H1 (cell line): Measurements from ENCODE around the gene ABCD1. TPM values are rescaled to one million over a fixed set of nuclear protein-coding genes. Genes with fewer than 3 reads are reported as not detected.

Experiments
- CTCF ChIA-PET: fragments of 300-600 bp; sonication (Branson Sonifier 250); formaldehyde crosslinking; loops from one replicate; lab custom pipeline; 2021; ENCODE audit not compliant: partially characterized antibody; lab: Charles Lee
- POLR2A ChIA-PET: fragments of 300-600 bp; sonication (Branson Sonifier 250); formaldehyde crosslinking; loops from one replicate; lab custom pipeline; 2021; ENCODE audit warnings: inconsistent platforms; ENCODE audit not compliant: partially characterized antibody; lab: Charles Lee
- DNase-seq, 2 experiments: peaks; one replicate each; pipeline versions ENCODE4 v3.0.0 to v3.0.0-alpha.2; 2010 to 2022; ENCODE audit warnings: low spot score in 2 of 2, low read depth in 1 of 2, mixed read lengths in 1 of 2
- FAIRE-seq: peaks from 2 replicates; lab custom pipeline; 2011; peaks lifted over from hg19 to GRCh38; lab: Jason Lieb, UNC
- H2AFZ ChIP-seq: 2 replicates; pipeline ENCODE4 v1.8.1; 2012; ENCODE audit warnings: low read length, inconsistent platforms
- H2AK5ac ChIP-seq: 2 replicates; pipeline ENCODE4 v1.6.1; 2013; ENCODE audit warnings: low read depth, low read length
- H2BK120ac ChIP-seq: replicated peaks from 2 replicates; pipeline ENCODE3; 2013; ENCODE audit warnings: low read depth, low read length, inconsistent platforms
- H2BK12ac ChIP-seq: 2 replicates; pipeline ENCODE4 v1.6.1; 2013; ENCODE audit warnings: low read depth, low read length
- H2BK15ac ChIP-seq: 2 replicates; pipeline ENCODE4 v1.6.1; 2013; ENCODE audit warnings: low read length
- H2BK20ac ChIP-seq: 2 replicates; pipeline ENCODE4 v1.6.1; 2013; ENCODE audit warnings: low read length
- H2BK5ac ChIP-seq: 2 replicates; pipeline ENCODE4 v1.6.1; 2013; ENCODE audit warnings: low read depth, low read length
- H3K14ac ChIP-seq: 2 replicates; pipeline ENCODE4 v1.6.1; 2013; ENCODE audit warnings: inconsistent platforms; ENCODE audit not compliant: insufficient read length
- H3K18ac ChIP-seq: 2 replicates; pipeline ENCODE4 v1.6.1; 2013; ENCODE audit warnings: low read length; ENCODE audit errors: extremely low read depth
- H3K23ac ChIP-seq: 2 replicates; pipeline ENCODE4 v1.6.1; 2013; ENCODE audit warnings: inconsistent platforms; ENCODE audit not compliant: insufficient read length
- H3K23me2 ChIP-seq: 2 replicates; pipeline ENCODE4 v1.6.1; 2013; ENCODE audit warnings: low read depth, low read length
- H3K27ac ChIP-seq: 2 replicates; pipeline ENCODE4 v1.6.1; 2011; ENCODE audit warnings: low read depth, low read length, inconsistent platforms
- H3K27me3 ChIP-seq, 4 experiments: replicated peaks in 1 of 4; 1 replicate in 1 of 4; 2 replicates in 3 of 4; pipeline versions ENCODE4 v1.6.1 to v1.8.1; 2011 to 2013; ENCODE audit warnings: low read length in 3 of 4, mild to moderate bottlenecking in 3 of 4, inconsistent platforms in 2 of 4, mixed read lengths in 2 of 4, moderate library complexity in 1 of 4; ENCODE audit not compliant: control insufficient read depth in 3 of 4, insufficient read depth in 3 of 4; ENCODE audit errors: extremely low read depth in 1 of 4
- H3K36me3 ChIP-seq, 4 experiments: 2 replicates each; pipeline versions ENCODE4 v1.6.1 to v1.8.1; 2011 to 2013; ENCODE audit warnings: mild to moderate bottlenecking in 4 of 4, low read length in 3 of 4, moderate library complexity in 2 of 4, control low read depth in 1 of 4, inconsistent platforms in 1 of 4; ENCODE audit not compliant: insufficient read depth in 4 of 4, control insufficient read depth in 2 of 4
- H3K4ac ChIP-seq: replicated peaks from 2 replicates; pipeline ENCODE3; 2013; ENCODE audit warnings: low read length, low read depth, mixed read lengths, inconsistent platforms; ENCODE audit not compliant: insufficient read length
- H3K4me1 ChIP-seq, 4 experiments: replicated peaks in 1 of 4; 1 replicate in 1 of 4; 2 replicates in 3 of 4; pipeline versions ENCODE4 v1.6.1 to v1.8.1; 2011 to 2013; ENCODE audit warnings: low read length in 3 of 4, inconsistent platforms in 2 of 4, mixed read lengths in 1 of 4; ENCODE audit not compliant: insufficient read depth in 4 of 4, control insufficient read depth in 3 of 4
- H3K4me2 ChIP-seq, 2 experiments: 2 replicates each; pipeline versions ENCODE4 v1.6.1 to v1.8.1; 2011 to 2013; ENCODE audit warnings: low read depth in 2 of 2, low read length in 2 of 2, control low read depth in 1 of 2, inconsistent platforms in 1 of 2, mild to moderate bottlenecking in 1 of 2; ENCODE audit not compliant: insufficient read depth in 1 of 2
- H3K4me3 ChIP-seq, 4 experiments: fragments of 200-600, 300-600 bp in 1 of 4; sonication (generic), shearing (Covaris generic), sonication (Bioruptor Twin) in 1 of 4; 2 replicates each; pipeline versions ENCODE4 v1.5.1 to v1.8.1; 2011 to 2016; ENCODE audit warnings: low read length in 4 of 4, low read depth in 3 of 4, control low read depth in 2 of 4, inconsistent platforms in 2 of 4, mild to moderate bottlenecking in 2 of 4, mixed read lengths in 1 of 4, moderate library complexity in 1 of 4; ENCODE audit not compliant: insufficient read depth in 2 of 4; ENCODE audit errors: extremely low read depth in 1 of 4
- H3K56ac ChIP-seq: replicated peaks from 2 replicates; pipeline ENCODE3; 2013; ENCODE audit warnings: low read depth, mild to moderate bottlenecking, mixed read lengths, low read length, inconsistent platforms; ENCODE audit not compliant: insufficient read length
- H3K79me1 ChIP-seq: 2 replicates; pipeline ENCODE4 v1.6.1; 2013; ENCODE audit warnings: low read depth, low read length, control low read depth
- H3K79me2 ChIP-seq, 2 experiments: 2 replicates each; pipeline versions ENCODE4 v1.6.1 to v1.8.1; 2012 to 2013; ENCODE audit warnings: low read length in 2 of 2, mild to moderate bottlenecking in 2 of 2, inconsistent platforms in 1 of 2; ENCODE audit not compliant: insufficient read depth in 2 of 2, control insufficient read depth in 1 of 2
- H3K9ac ChIP-seq, 4 experiments: replicated peaks in 1 of 4; 1 replicate in 1 of 4; 2 replicates in 3 of 4; pipeline versions ENCODE4 v1.6.1 to v1.8.1; 2011 to 2013; ENCODE audit warnings: low read depth in 3 of 4, low read length in 3 of 4, control low read depth in 2 of 4, mild to moderate bottlenecking in 2 of 4, moderate library complexity in 2 of 4, inconsistent platforms in 1 of 4; ENCODE audit errors: extremely low read depth in 1 of 4
- H3K9me3 ChIP-seq, 2 experiments: 2 replicates each; pipeline versions ENCODE4 v1.6.1 to v1.8.1; 2012 to 2013; ENCODE audit warnings: mild to moderate bottlenecking in 2 of 2, moderate library complexity in 2 of 2, control low read depth in 1 of 2, inconsistent platforms in 1 of 2, low read depth in 1 of 2, low read length in 1 of 2, mixed read lengths in 1 of 2; ENCODE audit not compliant: insufficient read depth in 2 of 2
- H4K20me1 ChIP-seq, 2 experiments: replicated peaks in 1 of 2; 2 replicates each; pipeline versions ENCODE3 to v1.8.1; 2011 to 2013; ENCODE audit warnings: inconsistent platforms in 2 of 2, low read length in 2 of 2, mild to moderate bottlenecking in 1 of 2; ENCODE audit not compliant: insufficient read depth in 2 of 2, control insufficient read depth in 1 of 2
- H4K5ac ChIP-seq: 2 replicates; pipeline ENCODE4 v1.6.1; 2013; ENCODE audit warnings: low read length, low read depth, mixed read lengths, inconsistent platforms; ENCODE audit not compliant: insufficient read length
- H4K8ac ChIP-seq: 2 replicates; pipeline ENCODE4 v1.8.0; 2013; ENCODE audit warnings: mild to moderate bottlenecking, moderate library complexity, low read length, inconsistent platforms; ENCODE audit not compliant: insufficient read depth; ENCODE audit errors: extremely low read depth
- H4K91ac ChIP-seq: replicated peaks from 2 replicates; pipeline ENCODE3; 2013; ENCODE audit warnings: low read length, mixed read lengths, inconsistent platforms; ENCODE audit not compliant: insufficient read length
- CTBP2 ChIP-seq: IDR thresholded peaks from 2 replicates; pipeline ENCODE4 v1.7.0; 2011; ENCODE audit warnings: borderline replicate concordance, mild to moderate bottlenecking, moderate library complexity, mixed read lengths, low read length; ENCODE audit not compliant: insufficient read depth, insufficient read length
- HDAC2 ChIP-seq, 2 experiments: fragments of 300-600 bp in 1 of 2; sonication (generic) in 1 of 2; IDR thresholded peaks; 2 replicates each; pipeline ENCODE4 v1.6.1; 2011 to 2012; ENCODE audit warnings: low read depth in 2 of 2, low read length in 2 of 2, mild to moderate bottlenecking in 2 of 2, moderate library complexity in 2 of 2, borderline replicate concordance in 1 of 2, inconsistent platforms in 1 of 2
- WGBS, 2 experiments: shearing (Covaris generic) in 1 of 2; methylation state at CpG; one replicate each; pipeline versions ENCODE4 v1.1.6 to v1.1.7; 2013 to 2015; ENCODE audit warnings: low lambda C conversion rate in 2 of 2, mixed read lengths in 2 of 2, inconsistent platforms in 1 of 2, low coverage in 1 of 2, missing lambda C conversion rate in 1 of 2; ENCODE audit not compliant: insufficient replicate concordance in 2 of 2, insufficient coverage in 1 of 2, insufficient read length in 1 of 2; ENCODE audit errors: extremely low coverage in 1 of 2, missing lambda C conversion rate in 1 of 2; 5-methylcytosine and 5-hydroxymethylcytosine counted together
- polyA plus RNA-seq, 7 experiments: library from polyadenylated mRNA; depleted of rRNA in 3 of 7; stranded (reverse) in 5 of 7; unstranded in 2 of 7; fragments of >200 nt in 5 of 7; fragments of 200-250 nt in 2 of 7; gene quantifications; 1 replicate in 5 of 7; 2 replicates in 1 of 7; 4 replicates in 1 of 7; pipeline versions ENCODE4 v1.2.1 to v1.2.3, GENCODE V29; 2011 to 2013; ENCODE audit warnings: missing spikeins in 2 of 7, mixed read lengths in 2 of 7
- total RNA-seq: library from RNA; stranded (reverse); fragmentation: NEBNext Ultra II Directional; extraction: Animal tissue kit (Norgen Biotek cat#: 25700); gene quantifications from 2 replicates; pipeline ENCODE4 v1.2.1, GENCODE V29; 2021

Gene ABCD1
- total and polyA plus RNA-seq, 2 of the 8 experiments (the other 6 are each of a cell fraction or from before 2014, with no cell fraction given): 3.1 to 6.6 TPM

GRCh38 chrX:153786669-153787068, 62.0 kb downstream of the ABCD1 start:
- DNase-seq (no peak), FAIRE-seq (no peak)
- Histone ChIP-seq H4K8ac (no peak overlapping the region), H3K79me1 (no peaks in the 10 kb centered on the region; the same call in 1 of the 2 replicates), H3K18ac (no peak overlapping the region), H3K14ac (no peak overlapping the region), H3K4me3 (no peak overlapping the region), H2AK5ac (no peak overlapping the region), H3K9me3 (no peaks in the 10 kb centered on the region), H3K27me3 (no peaks in the 10 kb centered on the region), H4K20me1 (peaks cover 0 to 2% of the 10 kb centered on the region in 2 experiments), H3K23ac (no peak overlapping the region), H2BK5ac (no peak overlapping the region), H2BK15ac (no peak overlapping the region), H3K4ac (no peak overlapping the region), H3K79me2 (0 out of 4 replicates have a peak, but pooled peaks cover 0 to 5% of the 10 kb centered on the region in 2 experiments), H3K27ac (no peak overlapping the region), H4K5ac (no peak overlapping the region), H3K23me2 (no peaks in the 10 kb centered on the region), H2BK120ac (no peak overlapping the region), H3K9ac (no peak overlapping the region), H4K91ac (no peak overlapping the region), H2AFZ (no peak overlapping the region), H2BK12ac (no peak overlapping the region), H3K36me3 (peaks cover 0 to 10% (median 0%) of the 10 kb centered on the region in 4 experiments; a peak in 2 of 8 replicates), H3K56ac (no peak overlapping the region), H3K4me2 (no peak overlapping the region), H2BK20ac (no peak overlapping the region), H3K4me1 (no peaks in the 10 kb centered on the region)
- ChIA-PET POLR2A (interaction anchor here (1.9 kb wide), 1 partner anchor 14 kb away, joined by 4 read pairs; no protein-coding TSS in a partner anchor), CTCF (interaction anchor here (0.9 to 1.1 kb wide), 2 partner anchors 9 to 227 kb away, joined by 3 to 5 read pairs; no protein-coding TSS in a partner anchor)
- 98% methylated on average over 11 of the region's 15 CpGs; no CpG with 5 or more reads in 1 of the 2 experiments for WGBS, 2 experiments
- no peak for TF ChIP-seq HDAC2 (IDR thresholded peaks at IDR 0.05; ENCODE audit: borderline replicate concordance in 1 of 2, low read depth in 2 of 2, low read length in 2 of 2)
- TF ChIP-seq CTBP2: no peak
